Mesodermal cell (in vitro differentiated cells): ENCODE data around the gene RAMP1.

ENCODE experiments used
- H3K27ac ChIP-seq: 2 replicates; pipeline ENCODE4 v1.7.0; 2013; ENCODE audit warnings: mild to moderate bottlenecking, low read depth, low read length, moderate library complexity; ENCODE audit not compliant: severe bottlenecking
- H3K36me3 ChIP-seq: 2 replicates; pipeline ENCODE4 v1.7.1; 2013; ENCODE audit warnings: mild to moderate bottlenecking, low read length, moderate library complexity; ENCODE audit not compliant: control insufficient read depth, insufficient read depth
- H3K4me1 ChIP-seq: one replicate; pipeline ENCODE4 v1.7.1; 2013; ENCODE audit warnings: mild to moderate bottlenecking, low read length; ENCODE audit not compliant: insufficient read depth, control insufficient read depth, poor library complexity, severe bottlenecking
- H3K4me3 ChIP-seq: 2 replicates; pipeline ENCODE4 v1.7.0; 2013; ENCODE audit warnings: low read length, control low read depth, mild to moderate bottlenecking; ENCODE audit not compliant: insufficient read depth, poor library complexity, severe bottlenecking; ENCODE audit errors: extremely low read depth
- H3K9me3 ChIP-seq: 2 replicates; pipeline ENCODE4 v1.7.1; 2013; ENCODE audit warnings: mild to moderate bottlenecking, low read length, moderate library complexity; ENCODE audit not compliant: control insufficient read depth
- WGBS, 2 experiments: methylation state at CpG; one replicate each; pipeline ENCODE4 v1.1.5; 2013; ENCODE audit warnings: missing lambda C conversion rate in 2 of 2; ENCODE audit not compliant: insufficient coverage in 2 of 2; 5-methylcytosine and 5-hydroxymethylcytosine counted together

Gene RAMP1

DNA sequence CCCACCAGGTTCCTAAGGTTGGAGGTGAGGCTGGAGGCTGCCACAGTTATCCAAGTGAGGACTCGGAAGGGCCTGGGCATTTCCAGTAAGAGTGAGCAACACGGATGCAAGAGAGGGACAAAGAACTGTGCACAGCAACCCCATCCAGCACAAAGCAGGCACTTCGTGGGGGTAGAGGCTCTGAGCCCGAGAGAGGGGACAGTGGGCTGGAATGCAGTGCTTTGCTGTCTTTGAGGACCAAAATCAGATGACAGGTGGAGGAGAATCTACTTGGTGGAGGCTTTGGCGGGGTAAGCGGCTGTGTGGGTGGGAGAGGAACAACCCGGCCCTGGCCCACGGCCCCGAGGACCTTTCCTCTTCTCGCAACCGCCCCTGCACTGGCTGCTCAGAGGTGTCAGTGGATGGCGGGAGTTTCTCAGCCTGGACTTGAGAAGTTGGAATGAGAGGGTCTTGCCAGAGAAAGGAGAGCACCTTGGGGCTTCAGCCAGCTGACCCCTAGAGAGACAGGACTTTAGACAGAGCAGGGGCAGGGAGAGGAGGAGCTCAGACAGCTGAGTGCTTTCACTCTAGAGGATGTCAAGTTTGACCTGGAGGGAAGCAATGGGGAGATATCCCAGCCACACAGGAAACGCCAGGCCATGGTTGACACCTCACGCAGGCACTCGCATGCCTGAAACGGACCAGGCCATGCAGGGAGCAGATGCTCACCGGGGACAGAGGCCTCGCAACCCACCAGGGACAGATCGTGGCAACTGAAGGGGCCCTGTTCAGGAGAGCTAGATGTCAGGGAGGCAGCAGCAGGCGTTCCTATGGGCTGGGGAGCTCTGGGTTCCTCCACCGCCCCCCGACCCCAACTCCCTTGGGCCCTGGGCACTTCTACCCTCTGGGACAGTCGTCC is 11.6 kb downstream of the RAMP1 start:
- 85 to 86% methylated on average over 15 to 23 of the region's 23 CpGs for WGBS, 2 experiments
- Histone ChIP-seq H3K4me3 (no peak overlapping the region), H3K36me3 (no peaks in the 10 kb centered on the region), H3K27ac (no peak overlapping the region), H3K4me1 (peaks cover 29% of the 10 kb centered on the region), H3K9me3 (no peaks in the 10 kb centered on the region)

DNA sequence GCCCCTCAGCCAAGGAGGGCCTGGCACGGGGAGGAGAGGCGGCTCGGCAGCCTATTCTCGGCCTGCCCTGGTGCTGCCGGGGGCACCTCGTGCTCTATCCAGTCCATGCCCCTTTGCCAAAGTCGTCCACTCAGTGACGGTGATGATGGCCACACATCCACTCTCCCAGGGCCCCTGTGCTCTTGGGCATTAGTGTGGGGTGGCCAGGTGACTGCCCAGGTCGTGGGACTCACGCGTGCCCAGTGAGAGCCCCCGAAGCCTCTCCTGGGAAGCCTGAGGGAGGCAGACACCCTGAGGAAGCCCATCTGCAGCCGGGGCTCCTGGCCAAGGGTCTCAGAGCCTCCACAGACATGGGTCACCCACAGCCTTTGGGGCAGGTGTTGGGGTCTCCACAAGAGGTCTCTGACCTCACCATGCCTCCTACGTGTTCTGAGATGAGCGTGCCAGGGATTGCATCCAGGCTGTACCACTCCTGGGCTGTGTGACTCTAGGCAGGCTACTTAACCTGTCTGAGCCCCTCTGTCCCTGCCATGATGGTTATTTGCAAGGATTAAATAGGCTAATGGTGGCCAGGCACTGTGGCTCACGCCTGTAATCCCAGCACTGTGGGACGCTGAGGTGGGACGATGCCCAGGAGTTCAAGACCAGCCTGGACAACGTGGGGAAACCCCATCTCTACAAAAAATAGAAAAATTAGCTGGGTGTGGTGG is 12.9 kb downstream of the RAMP1 start:
- H3K36me3 ChIP-seq, result no peaks in the 10 kb centered on the region
- H3K27ac ChIP-seq, result no peak overlapping the region
- WGBS, 2 experiments, result 92 to 94% methylated on average over 15 to 17 of the region's 19 CpGs
- no peaks in the 10 kb centered on the region for H3K9me3 ChIP-seq
- H3K4me1 ChIP-seq, result peaks cover 21% of the 10 kb centered on the region
- H3K4me3 ChIP-seq, result no peak overlapping the region

DNA sequence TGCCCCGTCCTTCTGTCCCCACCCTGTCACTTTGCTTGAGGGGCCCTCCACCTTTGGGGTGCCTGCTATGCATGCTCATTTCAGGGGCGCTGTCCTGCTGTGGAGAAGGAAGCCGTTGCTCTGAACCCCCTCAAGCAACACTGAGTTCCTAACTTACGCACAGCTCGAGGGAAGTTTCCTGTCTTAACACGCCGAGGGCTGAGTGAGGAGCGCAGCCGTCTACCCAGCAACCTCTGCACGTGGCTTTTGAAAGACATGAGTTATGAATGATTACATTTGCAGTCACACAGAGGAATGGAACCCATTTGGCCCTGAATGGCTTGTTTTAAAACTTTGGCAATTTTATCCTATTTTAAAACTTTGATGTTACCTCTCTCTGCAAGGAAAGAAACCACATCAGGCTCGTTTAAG is 14.0 kb downstream of the RAMP1 start:
- Histone ChIP-seq H3K27ac (no peak overlapping the region), H3K9me3 (no peaks in the 10 kb centered on the region), H3K36me3 (no peaks in the 10 kb centered on the region), H3K4me3 (no peak overlapping the region), H3K4me1 (peaks cover 16% of the 10 kb centered on the region)
- WGBS, 2 experiments, result 92 to 95% methylated on average over 11 of the region's 11 CpGs

DNA sequence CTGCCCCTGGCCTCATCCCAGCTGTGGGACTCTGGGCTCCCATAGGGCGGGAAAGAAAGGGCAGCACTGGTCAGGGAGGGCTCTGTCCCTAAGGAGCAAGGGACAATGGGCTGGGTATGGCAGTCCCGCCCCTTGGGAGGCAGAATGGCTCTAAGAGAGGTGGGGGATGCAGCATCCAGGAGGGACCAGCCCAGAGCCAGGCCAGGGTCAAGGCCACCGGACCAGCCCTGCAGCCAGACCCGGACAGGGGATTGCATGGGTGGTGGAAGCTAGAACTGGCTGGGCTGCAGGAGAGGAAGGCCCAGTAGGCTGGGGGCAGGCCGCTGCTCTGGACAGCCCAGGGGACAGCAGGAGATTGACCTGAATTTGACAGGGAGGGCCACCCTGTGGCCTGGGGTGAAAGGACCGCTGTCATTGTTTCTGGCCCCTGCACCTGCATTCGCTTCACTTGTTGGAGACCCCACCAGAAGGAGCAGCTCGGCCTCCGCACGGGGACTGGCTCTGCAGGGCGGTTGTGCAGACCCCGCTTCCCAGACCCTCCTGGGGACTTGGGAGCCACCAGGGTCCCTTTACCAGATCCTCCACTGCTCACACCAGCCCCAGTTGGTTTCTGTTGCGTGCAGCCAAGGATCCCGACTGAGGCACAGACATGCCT is 14.6 kb downstream of the RAMP1 start:
- H3K4me1 ChIP-seq, result peaks cover 16% of the 10 kb centered on the region
- no peak overlapping the region for H3K4me3 ChIP-seq
- H3K9me3 ChIP-seq, result no peaks in the 10 kb centered on the region
- no peak overlapping the region for H3K27ac ChIP-seq
- WGBS, 2 experiments, result 93 to 94% methylated on average over 14 of the region's 14 CpGs
- H3K36me3 ChIP-seq, result no peaks in the 10 kb centered on the region

DNA sequence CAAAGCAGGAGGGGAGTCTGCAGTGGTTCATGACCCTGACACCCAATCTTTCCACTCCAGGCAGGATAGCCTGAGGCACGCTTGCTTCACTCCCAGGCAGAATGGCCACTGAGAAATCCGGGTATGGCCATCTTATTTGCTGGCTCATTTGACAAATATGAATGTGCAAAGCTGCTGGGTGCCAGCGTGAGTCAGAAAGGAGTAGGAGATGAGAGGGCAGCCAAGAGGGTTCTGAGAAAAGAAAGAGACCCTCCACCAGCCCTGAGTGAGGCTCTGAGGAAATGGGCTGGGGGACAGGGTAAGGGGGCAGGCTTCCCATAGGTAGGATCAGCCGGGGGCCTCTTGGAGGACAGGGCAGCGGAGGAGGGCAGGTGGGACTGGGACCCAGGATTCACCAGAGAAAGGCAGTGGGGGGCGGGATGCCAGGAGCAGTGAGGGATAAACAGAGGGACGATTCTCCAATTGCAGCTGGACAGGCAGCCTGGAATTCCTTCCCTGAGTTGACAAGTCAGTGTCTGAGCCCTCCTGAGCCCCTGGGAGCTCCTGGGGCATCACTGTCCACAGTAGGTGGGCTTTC is 15.2 kb downstream of the RAMP1 start:
- 90 to 94% methylated on average over 5 to 7 of the region's 7 CpGs for WGBS, 2 experiments
- H3K27ac ChIP-seq, result no peak overlapping the region

DNA sequence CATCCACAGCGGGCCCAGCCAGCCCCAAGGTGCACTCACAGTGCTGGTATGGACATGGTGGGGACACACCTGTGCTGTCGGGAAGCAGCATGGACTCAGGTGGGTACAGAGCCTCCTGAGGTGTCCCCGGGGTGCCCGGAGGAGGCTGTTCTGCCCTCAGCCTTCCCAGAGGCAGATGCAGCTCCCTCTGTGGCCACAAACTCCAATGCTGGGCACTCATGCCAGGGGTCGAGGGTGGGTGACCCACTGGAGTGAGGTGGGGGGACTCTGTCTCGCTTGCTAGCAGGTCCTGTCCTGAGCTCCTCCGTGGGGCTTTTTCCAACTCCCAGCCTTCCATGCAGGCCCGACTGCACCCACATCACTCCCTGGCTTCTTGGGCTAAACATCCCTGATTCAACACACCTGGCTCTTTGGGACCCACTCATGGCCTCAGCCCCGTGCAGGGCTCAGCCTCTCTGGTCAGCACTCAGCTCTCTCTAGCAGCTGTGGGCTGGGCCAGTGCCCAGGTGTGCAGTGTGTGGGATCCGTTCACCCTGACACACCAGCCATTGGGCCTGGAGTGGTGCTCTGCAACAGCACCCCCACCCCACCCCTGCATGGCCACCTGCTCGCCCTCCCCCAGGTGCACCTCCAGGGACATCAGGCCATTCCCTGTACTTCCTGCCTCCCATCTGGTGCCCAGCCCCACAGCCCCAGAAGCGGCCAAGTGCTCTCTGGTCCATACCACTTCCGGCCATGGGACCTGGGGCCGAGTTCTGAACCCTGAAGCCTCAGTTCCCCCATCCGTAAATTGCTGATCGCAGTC is 16.0 kb downstream of the RAMP1 start:
- H3K4me3 ChIP-seq, result no peak overlapping the region
- no peaks in the 10 kb centered on the region for H3K9me3 ChIP-seq
- H3K36me3 ChIP-seq, result no peaks in the 10 kb centered on the region
- WGBS, 2 experiments, result 83 to 87% methylated on average over 13 to 14 of the region's 16 CpGs
- H3K27ac ChIP-seq, result no peak overlapping the region
- H3K4me1 ChIP-seq, result peaks cover 16% of the 10 kb centered on the region

More for the DNA sequence above, 15.2 kb downstream of the RAMP1 start:
- H3K9me3 ChIP-seq, result no peaks in the 10 kb centered on the region
- no peaks in the 10 kb centered on the region for H3K36me3 ChIP-seq
- no peak overlapping the region for H3K4me3 ChIP-seq
- H3K4me1 ChIP-seq, result peaks cover 16% of the 10 kb centered on the region

DNA sequence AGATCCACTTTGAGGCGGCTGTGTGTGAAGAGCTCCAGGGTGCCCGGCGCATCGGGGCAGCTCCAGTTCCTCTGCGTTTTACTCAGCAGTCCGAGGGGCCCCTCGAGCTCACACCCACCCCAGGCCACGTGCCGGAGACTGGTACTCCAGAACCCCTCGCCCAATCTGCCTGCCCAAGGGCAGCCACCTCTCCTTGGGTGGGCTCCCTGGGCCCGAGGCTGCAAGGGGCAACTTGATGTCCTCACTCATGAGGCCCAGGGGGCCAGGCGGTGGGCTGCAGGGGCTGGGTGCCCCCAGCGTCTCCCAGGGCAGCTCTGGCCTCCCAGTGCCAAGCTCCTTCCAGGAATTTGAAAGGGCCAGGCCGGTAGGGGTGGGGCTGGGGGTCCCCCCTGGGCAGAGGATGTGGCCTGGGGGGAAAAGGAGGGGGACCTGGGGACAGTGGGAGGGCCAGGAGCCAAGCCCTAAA is 16.7 kb downstream of the RAMP1 start:
- no peak overlapping the region for H3K4me3 ChIP-seq
- WGBS, 2 experiments, result 88 to 96% methylated on average over 9 to 13 of the region's 14 CpGs
- H3K36me3 ChIP-seq, result no peaks in the 10 kb centered on the region
- H3K4me1 ChIP-seq, result peaks cover 12% of the 10 kb centered on the region
- no peak overlapping the region for H3K27ac ChIP-seq
- no peaks in the 10 kb centered on the region for H3K9me3 ChIP-seq

DNA sequence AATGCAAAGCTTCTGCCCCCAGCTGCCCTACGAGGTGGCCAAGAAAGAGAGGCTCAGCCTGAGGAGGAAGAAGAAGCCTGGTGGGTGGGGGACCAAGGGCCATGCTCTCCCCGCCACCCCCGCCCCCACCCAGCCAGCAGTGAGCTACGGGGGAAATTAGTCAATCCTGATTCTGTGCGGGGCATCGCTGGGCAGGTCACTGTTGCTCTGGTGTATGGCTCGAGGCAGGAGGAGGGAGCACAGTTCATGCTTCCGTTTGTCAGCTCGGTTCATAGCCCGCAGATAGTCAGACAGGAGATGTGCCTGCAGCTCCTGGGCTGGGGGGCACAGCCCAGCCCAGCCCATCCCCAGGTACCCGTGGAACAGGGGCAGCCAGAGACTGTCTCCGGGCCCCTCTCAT is 17.1 kb downstream of the RAMP1 start:
- H3K9me3 ChIP-seq, result no peaks in the 10 kb centered on the region
- 87 to 88% methylated on average over 7 to 12 of the region's 12 CpGs for WGBS, 2 experiments
- H3K27ac ChIP-seq, result no peak overlapping the region
- H3K36me3 ChIP-seq, result no peaks in the 10 kb centered on the region
- H3K4me3 ChIP-seq, result no peak overlapping the region
- H3K4me1 ChIP-seq, result peaks cover 12% of the 10 kb centered on the region

DNA sequence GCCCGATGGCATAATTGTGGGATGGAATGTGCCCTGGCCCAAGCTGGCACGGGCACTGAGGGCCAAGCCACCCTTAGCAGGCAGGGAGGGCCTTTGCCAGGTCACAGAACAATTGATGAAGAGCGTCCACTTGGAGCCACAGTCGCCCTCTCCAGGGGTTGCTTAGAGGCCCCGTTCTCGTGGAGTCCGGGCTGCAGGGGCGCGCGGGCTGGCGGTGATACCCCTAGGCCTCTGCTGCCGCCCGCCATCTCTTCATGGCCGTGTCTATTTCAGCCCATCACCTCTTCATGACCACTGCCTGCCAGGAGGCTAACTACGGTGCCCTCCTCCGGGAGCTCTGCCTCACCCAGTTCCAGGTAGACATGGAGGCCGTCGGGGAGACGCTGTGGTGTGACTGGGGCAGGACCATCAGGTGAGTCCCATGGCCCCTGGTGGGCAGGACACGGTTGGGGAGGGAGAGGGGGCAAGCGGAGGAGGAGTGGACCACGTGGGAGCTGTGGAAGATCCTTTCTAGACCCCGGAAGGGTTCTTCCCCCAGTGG is 17.6 kb downstream of the RAMP1 start:
- Histone ChIP-seq H3K4me3 (no peak overlapping the region), H3K36me3 (no peaks in the 10 kb centered on the region), H3K9me3 (no peaks in the 10 kb centered on the region), H3K4me1 (peaks cover 12% of the 10 kb centered on the region), H3K27ac (no peak overlapping the region)
- 97% methylated on average over 21 to 22 of the region's 23 CpGs for WGBS, 2 experiments
